GM06990 (cell line): ENCODE measurements around the gene SLAIN1.

Experiments used
- DNase-seq: peaks from one replicate; pipeline ENCODE4 v3.0.0-alpha.2; 2011; ENCODE audit not compliant: insufficient read length; ENCODE audit errors: extremely low read depth
- H3K27me3 ChIP-seq: replicated peaks from 2 replicates; pipeline ENCODE4 v1.6.0; 2011; ENCODE audit warnings: low read length; ENCODE audit not compliant: control insufficient read depth, insufficient read depth
- H3K36me3 ChIP-seq: 2 replicates; pipeline ENCODE4 v1.5.1; 2011; ENCODE audit warnings: low read length; ENCODE audit not compliant: control insufficient read depth, insufficient read depth
- H3K4me3 ChIP-seq: replicated peaks from 2 replicates; pipeline ENCODE4 v1.5.1; 2011; ENCODE audit warnings: low read depth, mild to moderate bottlenecking, control low read depth, low read length
- TF ChIP-seq, protein P1 (sequence below): IDR thresholded peaks from 2 replicates; pipeline ENCODE4 v1.5.1; 2011; ENCODE audit warnings: low read length, control low read depth, mild to moderate bottlenecking, inconsistent platforms; ENCODE audit not compliant: insufficient read depth, poor library complexity, severe bottlenecking

SLAIN1 gene

DNA sequence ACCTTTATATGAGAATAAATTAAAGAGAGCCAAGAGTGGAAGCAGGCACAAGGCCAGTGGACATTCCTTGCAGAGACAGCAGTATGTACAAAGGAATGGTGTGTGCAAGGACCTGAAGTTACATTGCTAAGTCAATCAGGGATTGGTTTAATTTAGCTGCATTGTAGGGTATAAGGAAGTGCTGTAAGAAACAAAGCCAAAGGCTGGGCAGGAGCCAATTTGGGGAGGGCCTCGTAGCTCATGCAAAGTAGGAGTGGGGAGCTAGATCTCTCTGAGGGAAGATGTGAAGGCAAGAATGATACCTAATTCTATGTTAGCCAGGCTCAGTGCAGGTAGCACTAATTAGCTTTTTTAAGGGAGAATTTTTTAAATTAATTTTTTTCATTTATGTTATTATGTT is 76.7 kb downstream of the SLAIN1 start:
- DNase-seq, result no peak
- Histone ChIP-seq H3K36me3 (no peaks in the 10 kb centered on the region), H3K4me3 (no peak overlapping the region), H3K27me3 (no peaks in the 10 kb centered on the region)
- TF ChIP-seq, protein P1, sequence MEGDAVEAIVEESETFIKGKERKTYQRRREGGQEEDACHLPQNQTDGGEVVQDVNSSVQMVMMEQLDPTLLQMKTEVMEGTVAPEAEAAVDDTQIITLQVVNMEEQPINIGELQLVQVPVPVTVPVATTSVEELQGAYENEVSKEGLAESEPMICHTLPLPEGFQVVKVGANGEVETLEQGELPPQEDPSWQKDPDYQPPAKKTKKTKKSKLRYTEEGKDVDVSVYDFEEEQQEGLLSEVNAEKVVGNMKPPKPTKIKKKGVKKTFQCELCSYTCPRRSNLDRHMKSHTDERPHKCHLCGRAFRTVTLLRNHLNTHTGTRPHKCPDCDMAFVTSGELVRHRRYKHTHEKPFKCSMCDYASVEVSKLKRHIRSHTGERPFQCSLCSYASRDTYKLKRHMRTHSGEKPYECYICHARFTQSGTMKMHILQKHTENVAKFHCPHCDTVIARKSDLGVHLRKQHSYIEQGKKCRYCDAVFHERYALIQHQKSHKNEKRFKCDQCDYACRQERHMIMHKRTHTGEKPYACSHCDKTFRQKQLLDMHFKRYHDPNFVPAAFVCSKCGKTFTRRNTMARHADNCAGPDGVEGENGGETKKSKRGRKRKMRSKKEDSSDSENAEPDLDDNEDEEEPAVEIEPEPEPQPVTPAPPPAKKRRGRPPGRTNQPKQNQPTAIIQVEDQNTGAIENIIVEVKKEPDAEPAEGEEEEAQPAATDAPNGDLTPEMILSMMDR, result no peak

DNA sequence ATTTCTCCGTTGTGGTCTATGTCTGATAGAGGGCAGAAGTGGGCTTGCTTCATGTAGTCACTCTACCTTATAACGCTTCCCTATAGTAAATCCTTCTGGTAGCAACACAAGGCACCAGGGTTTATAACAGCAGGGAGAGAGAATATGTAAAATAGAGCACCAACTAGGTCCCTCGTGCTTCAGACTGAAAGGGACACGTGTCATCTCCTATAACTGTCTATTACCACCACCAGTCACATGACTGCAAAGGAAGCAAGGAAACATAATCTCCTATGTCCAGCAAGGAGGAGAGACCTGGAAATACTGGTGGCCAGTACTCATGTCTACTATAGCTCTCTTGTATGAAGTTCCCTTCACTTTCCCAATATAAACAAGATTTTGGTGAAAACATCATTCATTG is 79.2 kb downstream of the SLAIN1 start:
- DNase-seq, result no peak
- Histone ChIP-seq H3K4me3 (no peak overlapping the region), H3K27me3 (no peaks in the 10 kb centered on the region), H3K36me3 (no peaks in the 10 kb centered on the region)
- TF ChIP-seq, protein P1, result no peak

DNA sequence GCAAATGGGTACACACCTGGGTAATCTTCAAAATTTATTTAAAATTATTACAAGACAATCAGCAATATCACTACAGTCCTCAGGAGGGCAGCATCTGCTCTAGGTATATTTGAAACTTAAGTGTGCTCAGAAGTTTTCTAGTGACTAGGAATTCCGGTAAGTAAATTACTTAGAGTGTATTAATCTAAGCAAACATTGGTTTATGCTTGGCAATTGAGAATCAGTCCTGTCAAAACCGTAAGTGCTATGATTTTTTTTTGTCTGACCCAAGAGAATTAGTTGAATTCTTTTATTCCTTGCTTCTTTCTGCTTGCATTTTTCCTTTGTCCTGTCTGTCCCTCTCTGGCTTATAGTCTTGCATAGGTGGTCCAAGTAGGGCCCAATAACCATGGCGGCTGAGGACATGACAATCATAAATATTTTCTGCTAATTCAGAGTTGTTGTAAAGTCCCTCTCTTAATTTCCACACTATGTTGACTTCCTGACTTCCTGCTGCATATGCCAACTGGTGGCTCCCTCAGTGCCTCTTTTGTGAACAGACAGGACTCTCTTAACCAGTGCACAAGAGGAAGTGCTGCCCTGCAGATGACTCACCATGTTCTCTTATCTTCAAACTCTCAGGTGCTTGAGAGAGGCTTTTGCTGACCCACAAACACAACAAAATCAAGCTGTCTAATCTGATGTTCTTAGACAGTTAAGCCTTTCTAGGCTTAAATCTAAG is 82.2 kb downstream of the SLAIN1 start:
- peak; percentile 20 for DNase-seq
- no peaks in the 10 kb centered on the region for H3K27me3 ChIP-seq
- no peak overlapping the region for H3K4me3 ChIP-seq
- TF ChIP-seq, protein P1, result peak; percentile 54
- H3K36me3 ChIP-seq, result no peaks in the 10 kb centered on the region

DNA sequence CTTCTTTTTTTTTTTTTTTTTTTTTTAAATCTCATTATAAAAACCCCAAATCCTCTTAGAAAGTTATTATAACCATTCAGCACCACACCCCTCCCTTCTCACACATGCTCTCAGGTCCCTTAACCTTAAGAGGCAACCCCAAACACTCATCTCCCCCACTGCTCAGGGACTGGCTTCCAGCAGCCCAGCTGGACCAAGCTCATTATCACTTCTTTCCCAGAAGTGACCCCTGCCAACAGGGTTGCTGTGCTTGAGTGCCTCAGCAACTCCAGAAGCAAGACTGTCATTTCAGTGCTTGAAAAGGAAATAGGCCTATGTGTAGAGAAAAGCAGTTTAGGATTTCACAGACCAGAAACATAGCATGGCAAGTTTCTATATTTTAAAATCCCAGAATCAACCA is 84.3 kb downstream of the SLAIN1 start:
- TF ChIP-seq, protein P1, result no peak
- Histone ChIP-seq H3K4me3 (no peak overlapping the region), H3K36me3 (no peaks in the 10 kb centered on the region), H3K27me3 (no peaks in the 10 kb centered on the region)
- no peak for DNase-seq

DNA sequence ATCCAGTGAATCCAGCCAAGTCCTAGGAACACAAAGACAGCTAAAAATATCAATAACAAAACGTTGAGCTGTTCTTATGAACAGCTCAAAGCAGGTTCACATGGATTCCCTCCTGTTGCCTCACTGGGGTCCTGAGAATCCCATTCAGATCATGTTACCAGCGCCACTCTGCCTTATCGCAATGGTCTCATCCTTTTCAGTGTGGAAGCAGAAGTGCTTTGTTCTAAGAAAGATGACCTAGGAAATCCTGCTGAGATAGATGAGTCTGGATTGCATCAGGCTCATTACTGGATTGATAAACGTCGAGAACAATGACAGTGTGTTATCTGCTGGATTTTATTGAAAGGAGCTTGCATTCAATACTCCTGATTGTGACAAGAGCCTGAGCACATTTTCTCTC is 87.0 kb downstream of the SLAIN1 start:
- Histone ChIP-seq H3K4me3 (no peak overlapping the region), H3K27me3 (no peaks in the 10 kb centered on the region), H3K36me3 (no peaks in the 10 kb centered on the region)
- TF ChIP-seq, protein P1, result no peak
- no peak for DNase-seq

DNA sequence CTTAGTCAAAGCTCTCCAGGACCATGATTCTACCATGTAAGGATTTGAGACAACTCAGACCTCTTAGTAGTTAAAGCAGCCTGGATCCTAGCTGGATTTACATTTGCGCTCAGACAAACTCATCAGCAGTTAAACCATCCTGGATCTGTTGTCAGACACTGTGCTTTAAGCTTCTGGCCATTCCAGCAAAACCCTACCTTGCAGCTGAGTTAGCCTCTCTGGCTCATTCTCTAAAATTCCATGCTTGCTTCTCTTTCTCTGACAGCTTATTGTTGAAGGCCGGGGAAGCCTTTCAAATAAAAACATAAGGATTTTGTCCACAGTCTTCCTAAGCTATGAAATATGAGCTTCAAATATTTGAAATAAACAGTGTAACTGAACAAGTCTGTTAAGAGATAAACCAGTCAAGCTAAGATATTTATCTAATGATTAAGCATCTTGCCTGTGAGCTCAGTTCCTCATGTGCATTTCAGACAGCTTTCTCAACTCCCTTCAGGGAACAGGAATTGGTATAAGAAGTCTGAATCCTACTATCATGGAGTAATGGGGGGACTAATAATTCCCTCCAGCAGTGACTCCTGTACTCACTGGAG is 89.3 kb downstream of the SLAIN1 start:
- Histone ChIP-seq H3K36me3 (no peaks in the 10 kb centered on the region), H3K27me3 (no peaks in the 10 kb centered on the region), H3K4me3 (no peak overlapping the region)
- DNase-seq, result no peak
- TF ChIP-seq, protein P1, result no peak
